Heart right ventricle (tissue), 16 donors: ENCODE measurements around the gene ANAPC1. TPM values are rescaled to one million over a fixed set of nuclear protein-coding genes. Genes with fewer than 3 reads are reported as not detected.
A peak's percentile ranks its signal among the peaks of the same experiment; 100 is the strongest.
"Not testable (repeated sequence)": the region's sequence is repeated elsewhere in the genome, so short reads cannot be mapped to it uniquely, and the experiment has no call there.

Experiments used
- ATAC-seq, 8 donors: fragments of 200-7000 bp; cut with Tn5 transposase; one replicate each; pipeline ENCODE4 v1.9.1; 2020; ENCODE audit warnings: mild to moderate bottlenecking in 8 of 8, moderate library complexity in 8 of 8, moderate number of reproducible peaks in 1 of 8
- DNase-seq, 2 donors: peaks; one replicate each; pipeline ENCODE4 v3.0.0-alpha.2; 2020
- H3K27ac ChIP-seq, 10 donors: fragments of 200-600 bp; sonication (generic) in 2 of 10; one replicate each; pipeline versions ENCODE4 v1.5.0 to v1.8.0; 2020 to 2022; ENCODE audit warnings: mild to moderate bottlenecking in 3 of 10
- H3K27me3 ChIP-seq, 7 donors: fragments of 200-600 bp; one replicate each; pipeline ENCODE4 v1.8.0; 2021 to 2022; ENCODE audit warnings: mild to moderate bottlenecking in 2 of 7
- H3K36me3 ChIP-seq, 9 donors: fragments of 200-600 bp; sonication (generic) in 1 of 9; one replicate each; pipeline versions ENCODE4 v1.5.0 to v1.8.0; 2020 to 2022; ENCODE audit warnings: mild to moderate bottlenecking in 2 of 9
- H3K4me1 ChIP-seq, 9 donors: fragments of 200-600 bp; sonication (generic) in 1 of 9; one replicate each; pipeline versions ENCODE4 v1.5.0 to v1.8.0; 2020 to 2022; ENCODE audit warnings: mild to moderate bottlenecking in 4 of 9
- H3K4me3 ChIP-seq, 10 donors: fragments of 200-600 bp; sonication (generic) in 2 of 10; one replicate each; pipeline versions ENCODE4 v1.5.0 to v1.8.0; 2020 to 2022; ENCODE audit warnings: mild to moderate bottlenecking in 7 of 10, moderate library complexity in 2 of 10
- H3K9me3 ChIP-seq, 11 donors: fragments of 200-600 bp in 10 of 11; sonication (generic) in 2 of 11; one replicate each; pipeline versions ENCODE4 v1.5.0 to v1.8.0; 2013 to 2022; ENCODE audit warnings: mild to moderate bottlenecking in 2 of 11, control low read depth in 1 of 11, moderate library complexity in 1 of 11
- WGBS, 2 donors: extraction: QIAGEN DNeasy Blood & Tissue Kit; methylation state at CpG; one replicate each; pipeline ENCODE4 v1.1.7; 2013; ENCODE audit warnings: inconsistent platforms in 1 of 2; 5-methylcytosine and 5-hydroxymethylcytosine counted together
- intact Hi-C, 10 donors: fragments of 100-400 bp; cut with DNase I; formaldehyde crosslinking; loops; one replicate each; pipeline versions ENCODE4 v1.11.1 to v1.14.2; 2022
- microRNA-seq, 2 donors: library from miRNA; unstranded; fragments of <30 nt; microRNA quantifications; one replicate each; pipeline ENCODE4 v1.2.0, GENCODE V29; 2021
- polyA plus RNA-seq, 2 donors: library from polyadenylated mRNA; stranded (reverse); fragments of 200-250 nt; gene quantifications; one replicate each; pipeline ENCODE4 v1.2.3, GENCODE V29; 2013
- total RNA-seq, 10 donors: library from RNA; stranded (reverse); fragmentation: NEBNext Ultra II Directional in 3 of 10; extraction: Animal tissue kit (Norgen Biotek cat#: 25700) in 3 of 10; gene quantifications; one replicate each; pipeline versions ENCODE4 v1.2.1 to v1.2.4, GENCODE V29; 2021 to 2023
- TF ChIP-seq, protein P1 (sequence below), 9 donors: fragments of 200-600 bp; sonication (generic) in 2 of 9; IDR thresholded peaks; one replicate each; pipeline versions ENCODE4 v1.5.0 to v1.8.0; 2021 to 2022; ENCODE audit warnings: antibody characterized with exemption in 9 of 9, mild to moderate bottlenecking in 5 of 9, moderate library complexity in 1 of 9
- donor health status: Arrhythmogenic right ventricular cardiomyopathy.
- donor health status: ischemic (EF 13 %, LVEDD 7.1; RV severe dilation, severe dysfunction).
- donor health status: healthy with polysubstance abuse.
- donor health status: DM: no; HTN: yes; CAD: no.
- donor health status: DM: no; HTN: no; CAD: no.
- donor health status: ischemic (EF 25% LVEDD 6.9; RV normal size, moderate dysfunction).
- donor health status: ischemic (EF 25% LVEDD 5.7; RV mildly dilated, moderate dysfunction).
- donor health status: healthy.
- donor health status: DM: yes; HTN: yes; CAD: no.
- donor health status: Ischemic cardiomyopathy.
- donor health status: ischemic (EF 35%, LVEDD 5.7; RV mildly dilated, moderate dysfunction).
- donor health status: nonischemic (EF 11% LVEDD 7.7; RV severe dilation, severe dysfunction).
- donor health status: DM: yes; HTN: yes; CAD: no.
- donor health status: PGD.
- donor health status: ischemic (EF 29% LVEDD 5.4; RV normal size, mild dysfunction).
- donor health status: nonischemic (EF 23%, LVEDD 6.1; RV moderate dilation, normal function).

ANAPC1 gene
- total and polyA plus RNA-seq, 12 donors: 3.9 to 23.2 (median 18.6) TPM

DNA sequence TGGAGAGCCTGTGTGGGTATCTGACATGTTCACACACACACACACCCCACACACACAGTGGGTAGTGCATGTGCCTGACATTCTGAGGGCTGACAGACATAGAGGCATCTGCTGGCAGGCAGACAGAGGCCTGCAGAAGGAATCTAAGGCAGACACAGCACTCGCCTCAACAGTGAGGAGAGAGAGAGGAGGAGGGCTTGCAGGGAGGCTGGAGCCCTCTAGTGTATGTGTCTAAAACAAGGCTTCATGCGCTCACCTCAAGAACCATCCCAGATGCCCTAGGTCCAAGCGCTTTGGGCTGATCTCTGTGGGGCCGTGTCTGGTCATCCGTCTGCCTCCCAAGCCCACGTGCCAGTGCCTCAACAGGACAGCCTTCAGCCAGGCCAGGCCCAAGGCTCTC is 158.3 kb downstream of the ANAPC1 start:
- 86% methylated on average over 3 of the region's 6 CpGs for WGBS, 2 donors
- H3K4me1 ChIP-seq, H3K9me3 ChIP-seq, H3K27ac ChIP-seq, H3K27me3 ChIP-seq, DNase-seq, H3K36me3 ChIP-seq, intact Hi-C loops, H3K4me3 ChIP-seq: not testable (repeated sequence)
- TF ChIP-seq, protein P1, sequence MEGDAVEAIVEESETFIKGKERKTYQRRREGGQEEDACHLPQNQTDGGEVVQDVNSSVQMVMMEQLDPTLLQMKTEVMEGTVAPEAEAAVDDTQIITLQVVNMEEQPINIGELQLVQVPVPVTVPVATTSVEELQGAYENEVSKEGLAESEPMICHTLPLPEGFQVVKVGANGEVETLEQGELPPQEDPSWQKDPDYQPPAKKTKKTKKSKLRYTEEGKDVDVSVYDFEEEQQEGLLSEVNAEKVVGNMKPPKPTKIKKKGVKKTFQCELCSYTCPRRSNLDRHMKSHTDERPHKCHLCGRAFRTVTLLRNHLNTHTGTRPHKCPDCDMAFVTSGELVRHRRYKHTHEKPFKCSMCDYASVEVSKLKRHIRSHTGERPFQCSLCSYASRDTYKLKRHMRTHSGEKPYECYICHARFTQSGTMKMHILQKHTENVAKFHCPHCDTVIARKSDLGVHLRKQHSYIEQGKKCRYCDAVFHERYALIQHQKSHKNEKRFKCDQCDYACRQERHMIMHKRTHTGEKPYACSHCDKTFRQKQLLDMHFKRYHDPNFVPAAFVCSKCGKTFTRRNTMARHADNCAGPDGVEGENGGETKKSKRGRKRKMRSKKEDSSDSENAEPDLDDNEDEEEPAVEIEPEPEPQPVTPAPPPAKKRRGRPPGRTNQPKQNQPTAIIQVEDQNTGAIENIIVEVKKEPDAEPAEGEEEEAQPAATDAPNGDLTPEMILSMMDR (IDR thresholded peaks at IDR 0.05): peak in 5 of 9 donors; percentile 8 to 39 (median 24)
- peak in 7 of 8 donors; percentile 51 to 89 (median 78) for ATAC-seq

DNA sequence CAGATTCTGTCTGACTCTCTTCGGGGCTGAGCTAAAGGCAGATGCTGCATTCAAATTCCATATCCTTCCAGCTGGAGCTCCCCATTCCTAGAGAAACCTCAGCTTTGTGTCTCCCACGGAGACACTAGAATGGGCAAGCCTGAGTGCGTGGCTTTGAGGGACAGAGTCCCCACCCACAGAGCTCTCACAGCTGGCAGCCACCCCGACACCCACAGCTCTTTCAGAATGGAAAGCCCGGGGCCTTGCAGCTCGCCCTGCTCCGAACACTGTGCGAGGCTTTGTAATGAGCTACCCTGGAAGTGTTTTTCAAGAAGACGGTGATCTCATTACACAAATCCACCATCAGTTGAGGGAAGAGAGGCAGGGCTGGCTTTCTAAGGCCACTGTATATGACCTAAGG is 164.4 kb downstream of the ANAPC1 start:
- H3K36me3 ChIP-seq, intact Hi-C loops, H3K9me3 ChIP-seq, ATAC-seq, DNase-seq, H3K27me3 ChIP-seq, H3K4me1 ChIP-seq, H3K27ac ChIP-seq, H3K4me3 ChIP-seq: not testable (repeated sequence)
- WGBS, 2 donors: 76 to 86% methylated on average over 5 of the region's 9 CpGs

Small RNA genes lying within 50 kb of the gene (microRNA-seq; reads per million reads assigned to microRNA genes)
- gene MIR4771-2: 0 reads per million in 2 donors

Other genes with a start within 250 kb of the ANAPC1 start
- gene MERTK, start 14.4 kb upstream of the ANAPC1 start, total RNA-seq: 1 to 10 TPM; 2.3 to 8.9 (median 3.9) TPM
- gene MERTK, start 14.4 kb upstream of the ANAPC1 start, polyA plus RNA-seq: 1 to 10 TPM; 3.0 to 4.5 TPM
- gene TMEM87B, start 171.1 kb upstream of the ANAPC1 start, total RNA-seq: 10 to 100 TPM in 2 of 10 donors, 1 to 10 TPM in 8; 4.4 to 11.1 (median 5.7) TPM
- 1 to 10 TPM; 4.8 to 6.0 TPM for gene TMEM87B, start 171.1 kb upstream of the ANAPC1 start, polyA plus RNA-seq